Gastrocnemius medialis (tissue), 4 donors: Measurements from ENCODE around the gene CSAD.

Experiments used
- CTCF ChIP-seq, 5 experiments: fragments of 450-650 bp in 3 of 5; fragments of 200-600 bp in 2 of 5; sonication (generic) in 2 of 5; IDR thresholded peaks in 4 of 5; conservative IDR thresholded peaks in 1 of 5; 1 replicate in 4 of 5; 2 replicates in 1 of 5; pipeline ENCODE4 v1.5.1; 2016 to 2019; ENCODE audit warnings: antibody characterized with exemption in 5 of 5, mild to moderate bottlenecking in 3 of 5, moderate library complexity in 3 of 5
- POLR2A ChIP-seq, 2 donors: fragments of 450-650 bp; IDR thresholded peaks; one replicate each; pipeline ENCODE4 v1.6.1; 2017; ENCODE audit warnings: antibody characterized with exemption in 2 of 2, mild to moderate bottlenecking in 2 of 2, moderate library complexity in 2 of 2

- TF ChIP-seq POLR2A (IDR thresholded peaks at IDR 0.05) (no peak), CTCF (IDR thresholded peaks at IDR 0.05 in 4 of 5, conservative IDR thresholded peaks at IDR 0.05 in 1 of 5) (no peak)
Observed at GRCh38 chr12:53230108-53230845, 49.6 kb upstream of the CSAD start.
